ENCODE results near the gene OR1K1.
"Not testable (repeated sequence)": the region's sequence is repeated elsewhere in the genome, so short reads cannot be mapped to it uniquely, and the experiment has no call there.

GRCh38 chr9:122838441-122838840 lies 38.5 kb downstream of the OR1K1 start:
- TF ChIP-seq CTCF (IDR thresholded peaks at IDR 0.05; ENCODE audit: low read depth, low read length, poor library complexity, severe bottlenecking); EZH2phosphoT487 (IDR thresholded peaks at IDR 0.05; ENCODE audit: borderline replicate concordance, low read length): not testable (repeated sequence)
